ENCODE measurements around the gene CALR3.
"Not testable (repeated sequence)": the region's sequence is repeated elsewhere in the genome, so short reads cannot be mapped to it uniquely, and the experiment has no call there.

The CALR3 gene

GRCh38 chr19:16522559-16523377 lies 26.8 kb upstream of the CALR3 start:
- DNase-seq, result no peak

DNA sequence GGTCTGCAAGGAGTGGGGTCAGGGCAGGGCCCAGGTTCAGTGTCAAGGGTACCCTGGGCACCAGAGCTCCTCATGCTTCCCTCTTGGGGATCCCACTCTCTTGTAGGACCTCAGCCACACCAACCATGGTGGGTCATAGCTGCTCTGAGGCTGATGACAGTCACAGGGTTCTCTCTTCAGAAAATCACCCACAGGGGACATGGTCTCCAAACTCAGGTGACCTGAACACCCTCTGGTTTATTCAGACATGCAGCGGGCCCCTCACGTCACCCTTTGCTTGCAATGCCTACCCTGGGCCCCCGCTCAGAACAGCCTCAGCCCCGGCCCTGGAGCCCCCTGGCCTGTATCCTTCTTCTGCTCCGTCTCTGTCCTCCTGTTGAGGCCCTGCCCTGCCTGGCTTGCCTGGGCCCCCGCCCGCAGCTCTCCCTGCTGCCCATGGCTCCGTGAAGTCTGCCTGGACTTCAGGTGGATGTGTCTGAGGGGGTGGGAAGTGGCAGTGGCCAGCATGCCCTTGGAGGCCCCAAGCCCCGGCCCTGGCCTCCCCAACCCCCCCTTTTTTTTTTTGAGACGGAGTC lies 25.8 kb upstream of the CALR3 start:
- DNase-seq, result no peak

DNA sequence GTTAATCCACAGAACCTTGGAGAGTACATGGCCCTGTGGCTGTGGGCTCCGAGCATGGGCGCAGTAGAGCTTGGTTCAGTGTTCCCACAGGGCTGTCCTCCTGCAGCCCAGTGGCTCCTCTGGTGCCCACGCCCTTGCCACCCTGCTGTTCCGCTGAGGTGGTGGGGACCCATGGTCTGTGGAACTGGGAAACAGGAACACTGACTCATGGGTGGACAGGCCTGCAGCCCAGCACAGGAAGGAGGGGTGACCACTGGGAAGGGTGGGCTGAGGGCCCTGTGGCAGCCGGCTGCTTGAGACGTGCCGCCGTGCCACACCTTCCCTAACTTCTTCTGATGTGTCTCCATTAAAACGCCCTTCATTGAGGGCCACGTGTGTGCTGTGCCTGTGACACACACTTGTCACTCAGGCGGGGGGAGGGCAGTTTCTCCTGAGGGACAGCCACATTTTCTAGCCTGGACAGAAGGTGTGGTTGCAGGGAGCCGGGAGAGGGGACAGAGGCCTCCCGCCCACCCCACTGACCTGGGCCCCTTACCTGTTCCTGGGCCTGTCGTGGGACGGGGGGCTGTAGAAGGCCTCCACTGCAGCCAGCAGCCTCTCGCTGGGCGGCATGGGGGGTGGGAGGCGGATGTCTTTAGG lies 25.1 kb upstream of the CALR3 start:
- no peak for DNase-seq

DNA sequence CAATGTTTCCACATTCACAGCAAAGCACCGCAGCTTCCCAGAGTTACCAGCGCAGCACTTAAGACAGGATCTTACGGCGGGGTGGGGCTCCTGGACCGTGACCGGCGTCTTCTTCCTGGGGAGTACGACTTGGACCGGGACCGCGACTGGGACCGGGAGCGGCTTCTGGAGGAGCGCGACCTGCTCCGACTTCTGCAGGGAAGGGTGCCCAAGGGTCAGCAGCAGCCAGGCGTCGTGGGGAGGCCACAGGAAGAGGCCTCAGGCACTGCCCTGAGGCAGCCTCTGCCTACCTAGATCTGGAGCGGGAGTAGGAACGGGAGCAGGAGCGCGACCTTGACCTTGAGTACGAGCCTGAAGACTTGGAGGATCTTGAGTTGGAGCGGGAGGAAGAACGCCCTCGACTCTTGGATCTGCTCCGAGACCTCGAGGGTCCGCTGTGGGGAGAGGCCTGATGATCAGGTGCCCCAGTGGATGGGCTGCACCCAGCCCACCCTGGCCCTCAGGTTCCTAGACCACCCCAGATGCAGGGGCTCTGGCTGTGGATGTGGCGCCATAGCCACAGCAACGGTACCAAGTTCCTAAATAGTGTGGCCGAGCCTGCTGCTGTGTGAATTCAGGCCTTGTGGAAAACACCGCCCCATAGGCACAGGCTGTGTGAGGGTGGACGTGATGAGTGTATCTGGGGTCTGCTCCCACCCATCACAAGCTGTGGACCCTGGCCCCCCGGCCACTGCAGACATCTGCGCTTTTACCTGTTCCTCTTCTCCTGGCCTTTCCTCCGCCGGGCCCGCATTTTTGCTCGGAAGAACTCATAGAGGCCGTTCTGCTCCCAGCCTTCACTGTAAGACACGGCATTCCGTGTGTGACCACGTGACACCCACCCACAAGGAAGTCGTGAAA lies 24.4 kb upstream of the CALR3 start:
- no peak for DNase-seq

DNA sequence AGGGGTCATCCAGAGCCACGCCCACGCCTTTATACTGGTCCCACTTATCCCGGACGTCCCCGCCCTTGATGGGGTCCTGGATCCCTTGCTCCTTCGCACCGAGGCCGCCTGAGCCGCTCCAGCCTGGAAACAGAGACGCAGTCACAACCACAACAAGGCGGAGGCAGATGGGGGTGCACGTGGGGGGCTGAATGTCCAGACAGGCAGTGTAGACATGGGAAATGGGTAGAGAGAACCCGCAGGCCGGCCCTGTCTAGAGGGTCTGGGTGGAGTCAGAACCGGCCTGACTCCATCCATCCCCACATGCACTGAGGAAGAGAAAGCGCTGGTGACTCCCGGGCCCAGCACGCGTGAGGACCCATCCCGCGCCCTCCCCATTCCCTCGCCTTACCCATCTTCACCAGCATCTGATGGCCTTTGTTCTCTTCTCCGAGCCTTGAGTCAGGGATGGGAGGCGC lies 23.3 kb upstream of the CALR3 start:
- DNase-seq, result no peak

DNA sequence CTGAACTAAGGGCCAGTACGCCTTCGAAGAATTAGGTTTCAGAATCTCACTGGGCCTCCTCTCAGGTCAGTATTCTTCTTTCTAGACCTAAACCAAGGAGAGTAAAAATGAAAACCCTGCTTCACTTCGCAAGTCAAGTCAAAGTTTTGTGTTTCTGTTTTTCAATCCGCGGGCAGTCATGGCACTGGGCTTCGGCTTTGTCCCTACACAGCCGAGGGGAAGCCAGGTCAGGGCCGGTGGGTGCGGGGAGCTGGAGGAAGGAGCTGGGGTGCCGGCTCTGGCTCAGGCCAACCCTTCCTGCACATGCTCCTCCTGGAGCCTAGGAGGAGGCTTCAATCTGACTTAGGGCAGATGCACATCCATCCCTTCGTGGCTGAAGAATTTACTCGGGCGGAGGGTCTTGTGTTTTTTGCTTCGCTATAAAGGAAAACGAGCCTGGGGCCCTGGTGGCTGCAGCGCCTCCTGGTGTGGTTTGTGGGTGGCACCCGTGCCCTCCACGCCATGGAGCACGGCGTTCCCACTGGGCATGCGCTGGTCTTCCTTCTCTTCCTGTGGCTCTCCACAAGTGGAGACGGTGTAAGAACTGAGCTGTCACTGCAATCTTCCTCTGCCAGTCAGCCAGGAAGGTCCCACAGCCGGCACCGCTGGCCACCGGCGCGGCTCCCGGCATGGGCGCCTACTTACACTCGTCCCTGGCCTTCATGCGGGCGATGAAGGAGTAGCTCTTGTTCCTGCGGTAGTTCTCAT lies 22.7 kb upstream of the CALR3 start:
- no peak for DNase-seq

DNA sequence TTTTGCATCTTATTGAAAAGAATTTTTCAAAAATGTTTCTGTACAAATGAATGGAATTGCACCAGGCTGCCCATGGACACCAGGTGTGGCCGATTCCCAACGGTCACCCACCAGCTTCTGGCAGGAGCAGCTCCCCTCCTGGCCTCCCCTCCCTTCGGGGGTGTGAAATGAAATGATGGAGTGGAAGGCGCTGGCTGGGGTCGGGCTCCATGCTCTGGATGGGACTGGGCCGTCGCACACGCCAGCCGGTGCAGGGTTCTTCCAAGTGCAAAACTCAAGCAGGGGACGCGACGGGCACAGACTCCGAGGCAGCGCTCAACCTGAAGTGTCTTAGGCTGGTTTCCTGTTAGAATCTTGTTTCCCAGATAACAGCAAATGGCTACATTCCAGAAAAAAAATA lies 22.1 kb upstream of the CALR3 start:
- no peak for DNase-seq

- DNase-seq, result no peak
Observed at GRCh38 chr19:16516923-16517610, 21.1 kb upstream of the CALR3 start.

- DNase-seq, result no peak
Observed at GRCh38 chr19:16516381-16516780, 20.4 kb upstream of the CALR3 start.

- no peak for DNase-seq
Observed at GRCh38 chr19:16514383-16515019, 18.5 kb upstream of the CALR3 start.

- not testable (repeated sequence) for DNase-seq
Observed at GRCh38 chr19:16512611-16513010, 16.6 kb upstream of the CALR3 start.

- DNase-seq, result no peak
Observed at GRCh38 chr19:16509141-16510061, 13.4 kb upstream of the CALR3 start.

DNA sequence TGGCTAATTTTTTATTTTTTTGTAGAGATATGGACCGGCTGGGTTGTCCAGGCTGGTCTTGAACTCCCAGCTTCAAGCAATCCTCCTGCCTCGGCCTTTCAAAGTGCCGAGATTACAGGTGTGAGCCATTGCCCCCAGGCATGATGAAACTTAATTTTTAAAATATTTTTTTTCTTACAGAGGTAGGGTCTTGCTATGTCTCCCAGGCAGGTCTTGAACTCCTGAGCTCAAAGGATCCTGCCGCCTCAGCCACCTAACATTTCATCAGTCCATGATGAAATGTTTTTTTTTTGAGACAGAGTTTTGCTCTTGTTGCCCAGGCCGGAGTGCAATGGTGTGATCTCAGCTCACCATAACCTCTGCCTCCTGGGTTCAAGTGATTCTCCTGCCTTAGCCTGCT lies 12.6 kb upstream of the CALR3 start:
- DNase-seq, result no peak

- DNase-seq, result no peak
Observed at GRCh38 chr19:16506961-16507360, 11.0 kb upstream of the CALR3 start.

DNA sequence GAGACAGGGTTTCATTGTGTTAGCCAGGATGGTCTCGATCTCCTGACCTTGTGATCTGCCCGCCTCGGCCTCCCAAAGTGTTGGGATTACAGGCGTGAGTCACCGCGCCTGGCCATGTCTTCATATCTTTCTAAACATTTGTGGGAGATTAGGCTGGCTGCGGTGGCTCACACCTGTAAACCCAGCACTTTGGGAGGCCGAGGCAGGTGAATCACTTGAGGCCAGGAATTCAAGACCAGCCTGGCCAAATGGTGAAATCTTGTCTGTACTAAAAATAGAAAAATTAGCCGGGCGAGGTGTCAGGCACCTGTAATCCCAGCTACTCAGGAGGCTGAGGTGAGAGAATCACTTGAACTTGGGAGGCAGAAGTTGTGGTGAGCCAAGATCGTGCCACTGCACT lies 10.2 kb upstream of the CALR3 start:
- not testable (repeated sequence) for DNase-seq

DNA sequence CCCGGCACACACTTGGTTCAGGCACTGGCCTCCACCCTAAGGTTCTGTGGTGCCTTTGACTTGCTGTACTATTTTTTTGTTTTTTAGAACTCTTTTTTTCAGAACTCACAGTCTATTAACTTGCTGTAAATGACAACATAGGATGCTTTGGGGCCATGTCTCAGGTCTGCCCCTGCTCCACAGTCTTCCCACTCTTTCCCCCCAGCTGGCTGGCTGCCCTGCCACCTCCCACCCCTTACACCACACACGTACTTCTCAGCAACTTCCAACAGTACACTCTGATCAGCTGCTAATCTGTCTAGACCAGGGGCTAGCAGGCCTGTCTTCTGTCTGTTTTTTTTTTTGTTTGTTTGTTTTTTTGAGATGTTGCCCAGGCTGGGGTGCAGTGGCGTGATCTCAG lies 8.3 kb upstream of the CALR3 start:
- no peak for DNase-seq

DNA sequence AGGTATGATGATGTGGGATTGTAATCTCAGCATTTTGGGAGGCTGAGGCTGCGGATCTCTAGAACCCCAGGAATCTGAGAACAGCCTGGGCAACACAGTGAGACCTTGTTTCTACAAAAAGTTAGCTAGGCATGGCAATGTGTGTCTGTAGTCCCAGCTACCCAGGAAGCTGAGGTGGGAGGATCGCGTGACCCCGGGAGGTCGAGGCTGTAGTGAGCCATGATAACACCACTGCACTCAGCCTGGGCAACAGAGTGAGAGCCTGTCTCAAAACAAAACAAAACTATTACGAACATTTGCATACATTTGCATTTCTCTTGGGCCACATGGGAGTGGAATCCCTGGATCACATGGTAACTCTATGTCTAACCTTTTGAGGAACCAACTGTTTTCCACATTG lies 1.9 kb upstream of the CALR3 start:
- no peak for DNase-seq

GRCh38 chr19:16497042-16497441 lies 1.1 kb upstream of the CALR3 start:
- DNase-seq, result no peak

DNA sequence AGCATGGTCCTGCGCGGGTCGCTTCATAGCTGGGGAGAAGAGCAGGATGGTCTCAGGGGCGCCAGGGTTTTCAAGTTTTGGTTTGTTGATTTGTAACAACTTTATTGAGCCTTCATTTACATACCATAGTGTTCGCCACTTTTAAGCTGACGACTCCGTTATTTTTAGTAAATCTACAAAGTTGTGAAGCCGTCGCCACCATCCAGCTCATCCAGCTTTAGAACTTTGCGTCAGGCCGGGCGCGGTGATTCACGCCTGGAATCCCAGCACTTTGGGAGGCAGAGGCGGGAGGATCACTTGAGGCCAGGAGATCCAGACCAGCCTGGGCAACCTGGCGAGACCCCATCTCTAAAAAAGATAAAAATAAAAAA lies 631 bp upstream of the CALR3 start:
- no peak for DNase-seq

DNA sequence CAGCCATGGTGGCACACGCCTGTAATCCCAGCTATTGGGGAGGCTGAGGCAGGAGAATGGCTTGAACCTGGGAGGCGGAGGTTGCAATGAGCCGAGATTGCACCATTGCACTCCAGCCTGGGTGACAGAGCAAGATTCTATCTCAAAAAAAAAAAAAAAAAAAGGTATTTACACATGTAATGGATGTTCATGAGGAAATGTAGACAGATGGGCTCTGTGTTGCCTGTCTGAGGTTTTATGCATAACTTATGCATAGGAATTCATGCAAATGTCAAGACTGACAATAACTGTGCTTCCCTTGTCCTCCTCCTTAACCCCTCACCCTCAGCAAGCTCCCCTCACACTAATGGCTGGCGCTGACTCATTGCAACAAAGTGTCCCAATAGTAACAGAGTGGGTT lies 9.5 kb downstream of the CALR3 start:
- not testable (repeated sequence) for DNase-seq

Measured in GOT3 (cell line).